ENCODE measurements around the gene EFL1.

EFL1 gene

GRCh38 chr15:82103468-82103867, 159.1 kb downstream of the EFL1 start:
- Histone ChIP-seq H3K9me3 (no peaks in the 10 kb centered on the region), H3K4me3 (no peak overlapping the region), H3K27me3 (no peaks in the 10 kb centered on the region), H3K36me3 (no peaks in the 10 kb centered on the region), H3K27ac (no peak overlapping the region), H3K4me1 (no peaks in the 10 kb centered on the region)
- DNase-seq: no peak
- intact Hi-C loops (cut with DNase I; ENCODE audit: low total_unique reads): no loop called here
- TF ChIP-seq CTCF (IDR thresholded peaks at IDR 0.05): no peak

- no peaks in the 10 kb centered on the region for H3K27me3 ChIP-seq
- H3K36me3 ChIP-seq: no peaks in the 10 kb centered on the region
- no peak for DNase-seq
- H3K27ac ChIP-seq: no peak overlapping the region
- intact Hi-C loops (cut with DNase I; ENCODE audit: low total_unique reads): no loop called here
- H3K9me3 ChIP-seq: no peaks in the 10 kb centered on the region
- H3K4me3 ChIP-seq: no peak overlapping the region
- no peaks in the 10 kb centered on the region for H3K4me1 ChIP-seq
- TF ChIP-seq CTCF (IDR thresholded peaks at IDR 0.05): no peak
These were observed 162.2 kb downstream of the EFL1 start for GRCh38 chr15:82100111-82100929.

- Histone ChIP-seq H3K4me3 (no peak overlapping the region), H3K4me1 (no peaks in the 10 kb centered on the region), H3K9me3 (peaks cover 0 to 2% (median 0%) of the 10 kb centered on the region in 3 donors), H3K36me3 (no peaks in the 10 kb centered on the region), H3K27ac (no peak overlapping the region), H3K27me3 (no peaks in the 10 kb centered on the region)
- intact Hi-C loops (cut with DNase I; ENCODE audit: low total_unique reads): no loop called here
- TF ChIP-seq CTCF (IDR thresholded peaks at IDR 0.05): no peak
- DNase-seq: no peak
These were observed 163.9 kb downstream of the EFL1 start for GRCh38 chr15:82098674-82099073.

GRCh38 chr15:82095803-82096202, 166.7 kb downstream of the EFL1 start:
- Histone ChIP-seq H3K36me3 (no peaks in the 10 kb centered on the region), H3K4me3 (no peak overlapping the region), H3K9me3 (peaks cover 0 to 12% (median 0%) of the 10 kb centered on the region in 3 donors), H3K27ac (no peak overlapping the region), H3K4me1 (no peaks in the 10 kb centered on the region), H3K27me3 (no peaks in the 10 kb centered on the region)
- intact Hi-C loops (cut with DNase I; ENCODE audit: low total_unique reads): no loop called here
- no peak for TF ChIP-seq CTCF (IDR thresholded peaks at IDR 0.05)
- DNase-seq: no peak

- H3K36me3 ChIP-seq: no peaks in the 10 kb centered on the region
- intact Hi-C loops (cut with DNase I; ENCODE audit: low total_unique reads): no loop called here
- no peak overlapping the region for H3K4me3 ChIP-seq
These were observed 168.7 kb downstream of the EFL1 start for GRCh38 chr15:82093774-82094211.

More at GRCh38 chr15:82093774-82094211, 168.7 kb downstream of the EFL1 start:
- DNase-seq: no peak
- Histone ChIP-seq H3K9me3 (peaks cover 0 to 12% (median 0%) of the 10 kb centered on the region in 3 donors), H3K27me3 (no peaks in the 10 kb centered on the region), H3K27ac (no peak overlapping the region), H3K4me1 (no peaks in the 10 kb centered on the region)
- TF ChIP-seq CTCF (IDR thresholded peaks at IDR 0.05): no peak
